DMS53 (cell line): Measurements from ENCODE around the gene RPL27.

Source experiments
- DNase-seq: peaks from one replicate; lab custom pipeline; 2025; lab: John Stamatoyannopoulos, UW

The RPL27 gene

GRCh38 chr17:43051969-43052368 lies 53.8 kb downstream of the RPL27 start:
- no peak for DNase-seq
